Ovary (tissue), 3 donors: ENCODE measurements around the gene GSTO2.

Experiments used
- EP300 ChIP-seq: sonication (generic); formaldehyde crosslinking; IDR thresholded peaks from one replicate; pipeline ENCODE4 v1.6.1; 2017; ENCODE audit warnings: antibody characterized with exemption
- POLR2A ChIP-seq: fragments of 450-650 bp; IDR thresholded peaks from one replicate; pipeline ENCODE4 v1.6.1; 2017; ENCODE audit warnings: antibody characterized with exemption, mild to moderate bottlenecking, moderate library complexity
- TF ChIP-seq, protein P1 (sequence below), 3 donors: fragments of 450-650 bp in 2 of 3; fragments of 200-600 bp in 1 of 3; IDR thresholded peaks; one replicate each; pipeline versions ENCODE4 v1.5.1 to v1.8.0; 2016 to 2022; ENCODE audit warnings: antibody characterized with exemption in 3 of 3, mild to moderate bottlenecking in 1 of 3
- donor health status: DM: no; HTN: no; CAD: no.

DNA sequence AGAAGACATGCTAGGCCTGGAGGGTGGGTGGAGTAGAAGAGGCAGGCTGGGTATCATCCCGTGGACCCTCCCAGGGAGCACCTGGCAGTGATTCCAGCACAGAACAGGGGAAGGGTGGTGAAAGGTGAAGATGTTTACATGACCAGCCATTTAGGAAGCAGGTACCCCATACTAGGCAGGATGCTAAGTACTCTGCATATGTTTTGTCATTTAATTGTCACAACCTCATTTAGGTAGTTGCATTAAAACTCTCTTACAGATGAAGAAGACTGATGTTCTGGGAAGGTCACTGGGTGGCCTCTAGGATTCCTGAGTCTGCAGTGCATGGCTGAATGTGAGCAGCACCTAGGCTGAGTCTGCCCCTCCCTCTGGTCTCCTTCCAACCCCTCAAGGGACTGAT, 54.1 kb downstream of the GSTO2 start:
- TF ChIP-seq POLR2A, result no peak
- TF ChIP-seq, protein P1, sequence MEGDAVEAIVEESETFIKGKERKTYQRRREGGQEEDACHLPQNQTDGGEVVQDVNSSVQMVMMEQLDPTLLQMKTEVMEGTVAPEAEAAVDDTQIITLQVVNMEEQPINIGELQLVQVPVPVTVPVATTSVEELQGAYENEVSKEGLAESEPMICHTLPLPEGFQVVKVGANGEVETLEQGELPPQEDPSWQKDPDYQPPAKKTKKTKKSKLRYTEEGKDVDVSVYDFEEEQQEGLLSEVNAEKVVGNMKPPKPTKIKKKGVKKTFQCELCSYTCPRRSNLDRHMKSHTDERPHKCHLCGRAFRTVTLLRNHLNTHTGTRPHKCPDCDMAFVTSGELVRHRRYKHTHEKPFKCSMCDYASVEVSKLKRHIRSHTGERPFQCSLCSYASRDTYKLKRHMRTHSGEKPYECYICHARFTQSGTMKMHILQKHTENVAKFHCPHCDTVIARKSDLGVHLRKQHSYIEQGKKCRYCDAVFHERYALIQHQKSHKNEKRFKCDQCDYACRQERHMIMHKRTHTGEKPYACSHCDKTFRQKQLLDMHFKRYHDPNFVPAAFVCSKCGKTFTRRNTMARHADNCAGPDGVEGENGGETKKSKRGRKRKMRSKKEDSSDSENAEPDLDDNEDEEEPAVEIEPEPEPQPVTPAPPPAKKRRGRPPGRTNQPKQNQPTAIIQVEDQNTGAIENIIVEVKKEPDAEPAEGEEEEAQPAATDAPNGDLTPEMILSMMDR (IDR thresholded peaks at IDR 0.05), result no peak
- no peak for TF ChIP-seq EP300
